Skeletal muscle tissue (tissue), 4 donors: ENCODE measurements around the gene KLKB1. TPM values are rescaled to one million over a fixed set of nuclear protein-coding genes. Genes with fewer than 3 reads are reported as not detected.
A peak's percentile ranks its signal among the peaks of the same experiment; 100 is the strongest.
"Not testable (repeated sequence)": the region's sequence is repeated elsewhere in the genome, so short reads cannot be mapped to it uniquely, and the experiment has no call there.

Source experiments
- H3K27ac ChIP-seq: one replicate; pipeline ENCODE4 v1.7.0; 2013; ENCODE audit warnings: mild to moderate bottlenecking, low read depth, low read length, inconsistent platforms
- H3K27me3 ChIP-seq, 3 donors: one replicate each; pipeline ENCODE4 v1.7.0; 2013; ENCODE audit warnings: low read length in 3 of 3; ENCODE audit not compliant: control insufficient read depth in 3 of 3, insufficient read depth in 3 of 3
- H3K36me3 ChIP-seq, 3 donors: one replicate each; pipeline ENCODE4 v1.7.0; 2013; ENCODE audit warnings: low read length in 3 of 3; ENCODE audit not compliant: control insufficient read depth in 3 of 3, insufficient read depth in 3 of 3
- H3K4me1 ChIP-seq, 3 donors: one replicate each; pipeline ENCODE4 v1.7.0; 2013; ENCODE audit warnings: low read length in 3 of 3, mild to moderate bottlenecking in 3 of 3; ENCODE audit not compliant: control insufficient read depth in 3 of 3, insufficient read depth in 3 of 3
- H3K4me3 ChIP-seq, 3 donors: one replicate each; pipeline ENCODE4 v1.7.0; 2013; ENCODE audit warnings: low read length in 3 of 3
- H3K9ac ChIP-seq, 3 donors: one replicate each; pipeline ENCODE4 v1.7.0; 2013; ENCODE audit warnings: low read length in 3 of 3, mild to moderate bottlenecking in 3 of 3, moderate library complexity in 2 of 3, low read depth in 1 of 3
- H3K9me3 ChIP-seq, 3 donors: one replicate each; pipeline ENCODE4 v1.7.0; 2013; ENCODE audit warnings: low read length in 3 of 3; ENCODE audit not compliant: control insufficient read depth in 3 of 3
- total RNA-seq: library from RNA; depleted of rRNA; stranded (reverse); fragments of >200 nt; gene quantifications from one replicate; pipeline ENCODE4 v1.2.3, GENCODE V29; 2014
- donor health status: Osteomylitis.

Gene KLKB1
- total RNA-seq, 1 donor from 2014 or later = 0.52 TPM

DNA sequence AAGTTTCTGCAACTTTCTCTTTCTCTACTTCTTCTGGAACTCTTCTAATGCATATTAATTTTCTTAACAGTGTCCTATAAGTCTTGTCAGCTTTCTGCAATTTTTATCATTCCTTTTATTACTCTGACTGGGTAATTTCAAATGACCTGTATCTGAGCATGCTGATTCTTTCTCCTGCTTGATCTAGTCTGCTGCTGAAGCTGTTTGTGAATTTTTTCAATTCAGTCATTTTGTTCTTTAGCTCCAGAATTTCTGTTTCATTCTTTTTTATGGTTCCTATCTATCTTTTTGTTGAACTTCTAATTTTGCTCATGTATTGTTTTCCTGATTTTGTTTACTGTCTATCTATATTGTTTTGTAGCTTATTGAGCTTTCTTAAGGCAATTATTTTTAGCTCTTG, 1.5 kb upstream of the KLKB1 start:
- H3K36me3 ChIP-seq = peaks cover 0 to 2% (median 0%) of the 10 kb centered on the region in 3 donors
- peaks cover 0 to 6% (median 3%) of the 10 kb centered on the region in 3 donors for H3K4me1 ChIP-seq
- peaks cover 0 to 5% (median 2%) of the 10 kb centered on the region in 3 donors for H3K9me3 ChIP-seq
- no peak overlapping the region for H3K9ac ChIP-seq
- H3K4me3 ChIP-seq = no peak overlapping the region
- H3K27ac ChIP-seq = no peak overlapping the region
- H3K27me3 ChIP-seq = no peaks in the 10 kb centered on the region

DNA sequence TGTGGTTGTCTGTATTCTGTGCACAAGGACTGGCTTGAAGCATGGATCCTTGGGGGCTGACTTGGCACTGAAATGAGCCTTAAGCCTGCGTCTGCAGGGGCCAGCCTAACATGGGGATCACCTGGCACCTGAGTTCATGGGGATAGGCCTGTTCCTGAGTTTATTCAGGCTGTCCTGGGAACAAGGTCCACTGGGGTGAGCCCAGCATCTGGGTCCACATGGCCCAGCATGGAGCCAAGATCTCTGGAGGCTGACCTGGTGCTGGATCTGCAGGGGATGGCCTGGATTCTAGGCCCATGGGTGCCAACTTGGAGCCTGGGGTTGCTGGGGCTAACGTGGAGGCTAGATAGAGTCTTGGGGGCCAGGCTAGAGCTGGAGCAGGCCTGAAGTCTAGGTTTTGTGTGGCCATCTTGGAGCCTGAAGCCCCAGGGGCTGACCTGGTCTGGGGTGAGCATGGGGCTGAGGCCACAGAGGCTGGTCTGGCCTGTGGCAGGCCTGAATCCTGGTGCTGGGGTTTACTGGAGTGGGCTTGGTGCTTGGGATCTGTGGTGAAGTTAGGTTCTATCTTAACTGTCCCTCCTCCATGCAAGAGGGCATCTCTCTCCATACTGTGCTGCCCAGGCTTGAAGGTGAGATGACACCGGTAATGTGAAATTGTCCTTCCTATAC, 652 bp upstream of the KLKB1 start:
- Histone ChIP-seq H3K9ac (no peak overlapping the region), H3K9me3 (peaks cover 0 to 5% (median 2%) of the 10 kb centered on the region in 3 donors), H3K27me3 (no peaks in the 10 kb centered on the region), H3K36me3 (peaks cover 0 to 2% (median 0%) of the 10 kb centered on the region in 3 donors), H3K27ac (no peak overlapping the region), H3K4me3 (no peak overlapping the region), H3K4me1 (peaks cover 0 to 6% (median 3%) of the 10 kb centered on the region in 3 donors)

DNA sequence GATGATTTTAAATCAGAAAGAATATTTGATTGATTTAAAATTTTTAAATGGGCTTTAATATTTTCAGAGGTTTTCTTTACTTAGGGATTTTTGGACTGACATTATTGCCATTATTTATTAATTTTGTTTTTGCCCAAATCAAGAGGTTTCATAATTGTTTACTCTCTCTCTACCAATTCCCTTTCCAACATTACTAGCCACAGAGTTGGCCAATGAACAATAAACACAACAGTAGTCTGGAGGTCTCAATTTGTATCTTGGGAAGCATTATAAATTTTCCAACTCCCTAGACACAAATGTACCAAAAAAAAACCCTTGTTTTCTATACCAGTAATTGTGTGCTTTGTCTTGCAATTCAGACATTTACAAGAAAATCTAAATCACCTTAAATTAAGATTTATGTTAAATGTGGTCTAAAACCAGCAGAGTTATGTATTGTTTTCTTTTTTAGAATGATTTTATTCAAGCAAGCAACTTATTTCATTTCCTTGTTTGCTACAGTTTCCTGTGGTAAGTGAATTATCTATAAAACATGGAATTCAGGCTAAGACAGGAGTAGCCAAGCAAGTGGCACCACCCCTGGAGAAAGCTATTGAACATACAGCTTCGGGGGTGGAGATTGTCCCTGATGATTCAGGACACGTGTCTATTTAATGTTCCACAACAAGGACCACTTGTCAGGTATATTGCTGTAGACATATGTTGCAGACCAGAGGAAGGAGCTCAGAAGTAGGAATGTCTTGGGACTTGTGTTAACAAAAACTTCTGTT, 622 bp downstream of the KLKB1 start:
- Histone ChIP-seq H3K4me1 (peaks cover 0 to 6% (median 3%) of the 10 kb centered on the region in 3 donors), H3K9me3 (peaks cover 0 to 5% (median 2%) of the 10 kb centered on the region in 3 donors), H3K27ac (no peak overlapping the region), H3K9ac (no peak overlapping the region), H3K4me3 (peak overlapping the region in 1 of 3 donors; percentile 31), H3K36me3 (peaks cover 0 to 2% (median 0%) of the 10 kb centered on the region in 3 donors), H3K27me3 (no peaks in the 10 kb centered on the region)

DNA sequence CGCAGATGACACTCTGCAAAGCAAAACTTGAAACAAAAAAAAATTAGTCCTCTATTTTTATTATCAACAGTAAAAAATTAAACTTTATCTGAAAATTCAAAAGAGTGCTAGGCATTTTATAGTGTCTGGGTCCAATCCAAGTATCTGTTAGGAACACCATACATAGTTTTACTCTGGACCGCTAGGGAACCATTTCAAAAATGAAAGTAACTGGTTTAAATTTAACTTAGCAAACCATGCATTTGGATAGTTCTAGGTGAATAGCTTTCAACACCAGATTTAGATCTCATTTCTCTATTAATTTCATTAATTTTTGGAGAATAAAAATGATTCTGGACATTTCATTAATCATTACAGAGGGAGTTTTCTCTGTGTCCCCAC, 1.2 kb downstream of the KLKB1 start:
- H3K36me3 ChIP-seq = peaks cover 0 to 2% (median 0%) of the 10 kb centered on the region in 3 donors
- H3K4me1 ChIP-seq = peaks cover 0 to 6% (median 3%) of the 10 kb centered on the region in 3 donors
- H3K27ac ChIP-seq = no peak overlapping the region
- no peak overlapping the region for H3K9ac ChIP-seq
- peak overlapping the region in 1 of 3 donors; percentile 31 for H3K4me3 ChIP-seq
- H3K27me3 ChIP-seq = no peaks in the 10 kb centered on the region
- peaks cover 0 to 5% (median 2%) of the 10 kb centered on the region in 3 donors for H3K9me3 ChIP-seq

DNA sequence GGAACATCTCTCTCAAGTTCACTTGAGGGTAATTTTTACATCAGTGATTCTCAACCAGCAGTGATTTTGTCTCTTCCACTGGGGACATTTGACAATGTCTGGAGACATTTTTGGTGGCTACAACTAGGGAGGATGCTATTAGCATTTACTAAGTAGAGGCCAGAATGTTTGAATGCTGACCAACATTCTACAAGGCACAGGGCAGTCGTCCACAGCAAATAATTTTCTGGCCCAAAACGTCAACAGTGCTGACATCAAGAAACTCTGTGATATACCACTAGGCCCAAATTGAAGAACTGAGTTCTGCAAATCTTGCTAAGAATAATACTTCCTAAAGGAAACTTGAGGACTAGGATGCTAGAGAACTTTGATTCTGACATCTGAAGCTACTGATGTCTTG, 7.1 kb downstream of the KLKB1 start:
- H3K36me3 ChIP-seq = peaks cover 0 to 7% (median 0%) of the 10 kb centered on the region in 3 donors
- H3K9ac ChIP-seq = no peak overlapping the region
- H3K4me1 ChIP-seq = no peaks in the 10 kb centered on the region
- H3K4me3 ChIP-seq = no peak overlapping the region
- no peak overlapping the region for H3K27ac ChIP-seq
- H3K9me3 ChIP-seq = no peaks in the 10 kb centered on the region
- H3K27me3 ChIP-seq = no peaks in the 10 kb centered on the region

DNA sequence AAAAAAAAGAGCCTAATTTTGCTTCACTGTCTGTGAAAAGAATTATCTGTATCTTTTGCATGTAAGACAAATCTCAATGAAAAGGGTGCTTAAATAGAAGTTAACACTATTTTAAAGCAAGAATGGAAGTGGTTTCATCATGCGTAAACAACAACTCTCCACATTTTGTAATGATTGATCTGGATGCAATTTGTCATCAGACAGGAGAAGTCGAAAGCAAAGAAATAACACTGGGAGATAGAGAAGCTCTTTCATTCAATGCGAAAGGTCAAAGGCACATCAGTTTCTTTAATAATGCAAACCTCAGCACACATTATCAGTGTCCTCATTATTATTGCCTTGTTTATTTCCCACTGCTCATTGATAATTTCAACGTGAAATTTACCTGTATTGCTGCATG, 8.8 kb downstream of the KLKB1 start:
- H3K27me3 ChIP-seq = no peaks in the 10 kb centered on the region
- no peak overlapping the region for H3K9ac ChIP-seq
- peaks cover 0 to 8% (median 3%) of the 10 kb centered on the region in 3 donors for H3K36me3 ChIP-seq
- H3K27ac ChIP-seq = no peak overlapping the region
- H3K4me1 ChIP-seq = no peaks in the 10 kb centered on the region
- H3K4me3 ChIP-seq = no peak overlapping the region
- H3K9me3 ChIP-seq = no peaks in the 10 kb centered on the region

DNA sequence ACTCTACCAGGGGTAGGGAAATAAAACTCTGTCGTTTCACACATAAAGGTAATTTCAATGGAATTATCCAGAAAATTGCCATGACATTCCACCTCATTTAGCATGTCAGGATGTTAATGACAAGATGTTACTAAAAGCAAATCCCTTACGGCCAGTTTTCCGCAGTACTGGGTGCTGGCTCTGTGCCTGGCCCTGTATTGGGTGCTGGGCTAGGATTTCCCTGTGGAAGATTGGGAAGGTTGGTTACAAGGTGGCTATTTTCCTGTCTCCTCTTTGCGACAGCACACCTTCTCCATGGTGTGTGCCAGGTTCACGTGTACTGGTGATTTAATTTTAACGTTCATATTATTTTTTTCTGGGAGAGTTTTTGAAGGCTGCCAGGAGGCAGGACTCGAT, 13.1 kb downstream of the KLKB1 start:
- Histone ChIP-seq H3K4me1 (no peaks in the 10 kb centered on the region), H3K27me3 (no peaks in the 10 kb centered on the region), H3K27ac (no peak overlapping the region), H3K9me3 (no peaks in the 10 kb centered on the region), H3K9ac (no peak overlapping the region), H3K4me3 (no peak overlapping the region), H3K36me3 (peaks cover 0 to 6% (median 3%) of the 10 kb centered on the region in 3 donors)

DNA sequence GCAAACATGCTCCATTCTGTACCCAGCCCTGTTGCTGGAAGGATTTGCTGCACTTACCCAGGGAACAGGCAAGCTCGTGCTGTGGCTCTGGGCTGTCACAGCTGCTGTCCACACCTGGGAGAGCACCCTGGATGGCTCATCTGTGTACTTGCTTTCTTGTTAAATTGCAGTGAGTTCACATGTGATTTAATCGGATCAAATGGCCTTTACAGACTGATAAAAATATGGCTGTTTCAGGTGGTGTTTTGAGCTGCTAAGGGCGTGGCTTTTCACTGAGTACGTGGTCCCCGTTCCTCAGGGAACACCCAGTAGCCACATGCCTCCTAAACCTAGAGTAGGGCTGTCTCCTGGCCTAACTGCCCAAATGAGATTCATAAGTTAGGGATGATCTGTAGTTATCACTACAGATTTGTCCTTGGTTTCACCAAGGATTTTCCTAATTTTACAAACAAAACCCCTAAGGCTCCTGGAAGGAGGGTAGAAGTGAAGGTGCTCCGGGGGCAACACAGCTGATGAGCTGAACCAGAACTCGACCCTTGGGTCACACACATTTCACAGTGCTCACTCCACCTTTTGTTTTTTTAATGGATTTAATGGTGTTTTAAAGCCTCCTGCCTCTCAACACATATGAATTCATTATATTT, 13.7 kb downstream of the KLKB1 start:
- Histone ChIP-seq H3K27me3 (no peaks in the 10 kb centered on the region), H3K27ac (no peak overlapping the region), H3K4me3 (no peak overlapping the region), H3K9ac (no peak overlapping the region), H3K4me1 (no peaks in the 10 kb centered on the region), H3K36me3 (peaks cover 0 to 6% (median 3%) of the 10 kb centered on the region in 3 donors), H3K9me3 (no peaks in the 10 kb centered on the region)

DNA sequence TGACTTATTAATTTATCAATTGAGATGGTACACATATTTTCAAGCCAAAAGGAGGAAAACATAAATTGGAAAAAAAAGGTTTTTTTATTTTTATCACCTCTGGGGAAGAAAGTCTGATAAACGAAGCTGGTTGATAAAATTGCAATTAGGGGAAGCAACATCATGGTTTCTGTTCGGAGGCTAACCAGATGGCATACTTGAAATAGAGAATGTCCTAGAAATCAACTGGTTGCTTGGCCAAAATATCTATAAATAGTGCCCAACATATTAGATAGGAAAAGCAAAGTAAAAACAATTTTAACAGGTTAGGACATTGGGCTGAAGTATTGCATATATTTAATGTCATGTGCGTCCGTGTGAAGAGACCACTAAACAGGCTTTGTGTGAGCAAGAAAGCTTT, 14.3 kb downstream of the KLKB1 start:
- Histone ChIP-seq H3K9me3 (no peaks in the 10 kb centered on the region), H3K27me3 (no peaks in the 10 kb centered on the region), H3K4me3 (no peak overlapping the region), H3K27ac (no peak overlapping the region), H3K9ac (no peak overlapping the region), H3K4me1 (no peaks in the 10 kb centered on the region), H3K36me3 (peaks cover 0 to 6% (median 3%) of the 10 kb centered on the region in 3 donors)

DNA sequence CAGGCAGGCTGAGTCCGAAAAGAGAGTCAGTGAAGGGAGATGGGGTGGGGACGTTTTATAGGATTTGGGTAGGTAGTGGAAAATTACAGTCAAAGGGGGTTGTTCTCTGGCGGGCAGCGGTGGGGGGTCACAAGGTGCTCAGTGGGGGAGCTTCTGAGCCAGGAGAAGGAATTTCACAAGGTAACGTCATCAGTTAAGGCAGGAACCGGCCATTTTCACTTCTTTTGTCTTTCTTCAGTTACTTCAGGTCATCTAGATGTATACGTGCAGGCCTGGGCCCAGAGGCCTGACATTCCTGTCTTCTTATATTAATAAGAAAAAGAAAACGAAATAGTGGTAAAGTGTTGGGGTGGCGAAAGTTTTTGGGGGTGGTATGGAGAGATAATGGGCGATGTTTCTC, 14.7 kb downstream of the KLKB1 start:
- H3K9me3 ChIP-seq, H3K36me3 ChIP-seq, H3K27ac ChIP-seq, H3K9ac ChIP-seq, H3K4me1 ChIP-seq, H3K27me3 ChIP-seq, H3K4me3 ChIP-seq: not testable (repeated sequence)
